Osteoblast (primary cell): ENCODE results near the gene GNGT2. TPM values are rescaled to one million over a fixed set of nuclear protein-coding genes. Genes with fewer than 3 reads are reported as not detected.

Source experiments
- DNase-seq: peaks from one replicate; pipeline ENCODE4 v3.0.0; 2011; ENCODE audit warnings: low spot score, mixed read lengths; ENCODE audit not compliant: insufficient read length; ENCODE audit errors: missing footprints
- H2AFZ ChIP-seq: 2 replicates; pipeline ENCODE4 v1.6.0; 2011; ENCODE audit warnings: mild to moderate bottlenecking, low read length
- H3K27ac ChIP-seq: 2 replicates; pipeline ENCODE4 v1.5.1; 2011; ENCODE audit warnings: mild to moderate bottlenecking, low read depth, low read length, moderate library complexity
- H3K27me3 ChIP-seq: 2 replicates; pipeline ENCODE4 v1.6.0; 2012; ENCODE audit warnings: mild to moderate bottlenecking, control low read depth, inconsistent platforms, low read length, moderate library complexity; ENCODE audit not compliant: insufficient read depth
- H3K36me3 ChIP-seq: 2 replicates; pipeline ENCODE4 v1.5.1; 2011; ENCODE audit warnings: mild to moderate bottlenecking, low read length, control low read depth, moderate library complexity; ENCODE audit not compliant: insufficient read depth
- H3K4me1 ChIP-seq: 2 replicates; pipeline ENCODE4 v1.5.1; 2011; ENCODE audit warnings: mild to moderate bottlenecking, low read length, control low read depth, moderate library complexity; ENCODE audit not compliant: insufficient read depth
- H3K4me2 ChIP-seq: 2 replicates; pipeline ENCODE4 v1.6.0; 2011; ENCODE audit warnings: mild to moderate bottlenecking, low read length; ENCODE audit not compliant: insufficient read depth
- H3K4me3 ChIP-seq: fragments of 200-600 bp; sonication (generic); 3 replicates; pipeline ENCODE4 v1.5.1; 2012; ENCODE audit warnings: mild to moderate bottlenecking, low read length, inconsistent platforms; ENCODE audit not compliant: insufficient read depth
- H3K79me2 ChIP-seq: 2 replicates; pipeline ENCODE4 v1.6.0; 2012; ENCODE audit warnings: mild to moderate bottlenecking, low read length, control low read depth, inconsistent platforms; ENCODE audit not compliant: insufficient read depth
- H3K9me3 ChIP-seq: 2 replicates; pipeline ENCODE4 v1.5.1; 2011; ENCODE audit warnings: low read depth, low read length, control low read depth
- H4K20me1 ChIP-seq: 2 replicates; pipeline ENCODE4 v1.6.0; 2012; ENCODE audit warnings: mild to moderate bottlenecking, low read length, control low read depth; ENCODE audit not compliant: insufficient read depth
- total RNA-seq: library from RNA; depleted of rRNA; stranded (reverse); fragments of >200 nt; gene quantifications from 2 replicates; pipeline ENCODE4 v1.2.3, GENCODE V29; 2012
- TF ChIP-seq, protein P1 (sequence below): IDR thresholded peaks from 2 replicates; pipeline ENCODE4 v1.5.1; 2011; ENCODE audit warnings: mild to moderate bottlenecking, low read depth, low read length, moderate library complexity; ENCODE audit errors: extremely low read depth

Gene GNGT2
- total RNA-seq = not detected in 2 replicates

DNA sequence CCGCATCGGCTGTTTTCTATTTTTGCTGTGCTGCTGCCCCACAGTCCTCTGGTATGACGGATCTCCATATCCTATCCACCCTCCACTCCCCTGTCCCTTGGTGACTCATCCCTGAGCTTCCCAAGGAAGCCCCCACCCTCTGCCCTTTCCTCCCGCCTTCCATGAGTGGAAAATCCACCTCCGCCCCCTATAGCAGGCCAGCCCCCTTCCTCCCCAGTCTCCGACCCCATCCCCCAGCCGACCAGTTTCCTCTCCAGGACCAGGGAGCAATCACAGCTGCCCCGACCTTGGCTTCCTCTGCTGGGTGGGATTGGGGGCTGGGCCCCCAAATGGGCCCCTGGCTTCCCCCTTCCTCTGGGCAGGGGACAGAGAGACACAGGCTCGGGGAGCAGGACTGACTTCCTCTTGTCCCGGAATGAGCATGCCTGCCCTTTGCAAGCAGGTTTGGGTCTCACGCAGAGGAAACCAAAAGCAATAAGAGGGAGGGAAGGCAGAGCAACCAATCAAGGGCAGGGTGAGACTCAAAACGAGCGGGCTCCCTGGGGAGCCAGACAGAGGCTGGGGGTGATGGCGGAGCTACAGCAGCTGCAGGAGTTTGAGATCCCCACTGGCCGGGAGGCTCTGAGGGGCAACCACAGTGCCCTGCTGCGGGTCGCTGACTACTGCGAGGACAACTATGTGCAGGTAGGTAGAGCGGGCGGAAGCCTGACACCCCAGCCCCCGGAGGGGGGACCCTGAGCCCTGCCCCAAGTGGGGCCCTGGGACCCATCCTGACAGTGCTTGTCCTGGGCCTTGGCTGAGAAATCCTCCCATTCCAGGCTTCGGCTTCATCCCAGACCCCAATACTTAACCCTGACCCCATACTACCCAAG lies at the start of gene GNGT2, which contains the start of gene ABI3:
TSS of gene GNGT2 (minus strand) at position 417 of the 872 bp plus-strand sequence. CDS start 3,152 bp downstream, outside the sequence.
TSS of gene ABI3 (plus strand) at position 550 of the 872 bp plus-strand sequence. CDS start at position 568, 18 bp downstream.
- Histone ChIP-seq H3K27ac (no peak within 1 kb of the TSS), H2AFZ (peak within 1 kb of the TSS; percentile 49), H3K4me2 (peak within 1 kb of the TSS; percentile 64), H3K4me3 (peak within 1 kb of the TSS; percentile 52), H3K27me3 (peaks cover 18% of the 10 kb centered on the region), H3K36me3 (no peaks in the 10 kb centered on the region), H3K9me3 (no peaks in the 10 kb centered on the region), H3K79me2 (no peaks in the 10 kb centered on the region), H4K20me1 (no peaks in the 10 kb centered on the region), H3K4me1 (peaks cover 7% of the 10 kb centered on the region)
- peak; percentile 91 for DNase-seq
- TF ChIP-seq, protein P1, sequence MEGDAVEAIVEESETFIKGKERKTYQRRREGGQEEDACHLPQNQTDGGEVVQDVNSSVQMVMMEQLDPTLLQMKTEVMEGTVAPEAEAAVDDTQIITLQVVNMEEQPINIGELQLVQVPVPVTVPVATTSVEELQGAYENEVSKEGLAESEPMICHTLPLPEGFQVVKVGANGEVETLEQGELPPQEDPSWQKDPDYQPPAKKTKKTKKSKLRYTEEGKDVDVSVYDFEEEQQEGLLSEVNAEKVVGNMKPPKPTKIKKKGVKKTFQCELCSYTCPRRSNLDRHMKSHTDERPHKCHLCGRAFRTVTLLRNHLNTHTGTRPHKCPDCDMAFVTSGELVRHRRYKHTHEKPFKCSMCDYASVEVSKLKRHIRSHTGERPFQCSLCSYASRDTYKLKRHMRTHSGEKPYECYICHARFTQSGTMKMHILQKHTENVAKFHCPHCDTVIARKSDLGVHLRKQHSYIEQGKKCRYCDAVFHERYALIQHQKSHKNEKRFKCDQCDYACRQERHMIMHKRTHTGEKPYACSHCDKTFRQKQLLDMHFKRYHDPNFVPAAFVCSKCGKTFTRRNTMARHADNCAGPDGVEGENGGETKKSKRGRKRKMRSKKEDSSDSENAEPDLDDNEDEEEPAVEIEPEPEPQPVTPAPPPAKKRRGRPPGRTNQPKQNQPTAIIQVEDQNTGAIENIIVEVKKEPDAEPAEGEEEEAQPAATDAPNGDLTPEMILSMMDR = no peak

DNA sequence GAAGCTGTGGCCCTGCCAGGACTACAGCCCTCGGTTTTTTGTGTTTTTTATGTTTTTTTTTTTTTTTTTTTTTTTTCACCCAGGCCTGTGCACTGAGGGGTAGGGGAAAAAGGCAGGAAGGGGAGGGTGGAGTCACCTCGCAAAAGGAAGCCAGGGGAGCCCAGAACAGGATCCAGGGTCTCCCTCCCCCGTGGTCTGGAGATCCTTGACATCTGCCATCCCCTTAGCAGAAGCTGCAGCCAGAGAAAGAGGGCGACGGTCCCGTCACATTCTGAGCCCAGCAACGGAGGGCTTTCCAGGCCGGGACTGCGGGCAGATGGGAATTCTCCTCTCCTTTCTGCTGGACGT lies 49.3 kb upstream of the GNGT2 start:
- peak overlapping the region; percentile 77 for H3K27ac ChIP-seq
- H3K4me1 ChIP-seq = peaks cover 12% of the 10 kb centered on the region
- H4K20me1 ChIP-seq = no peaks in the 10 kb centered on the region
- H3K27me3 ChIP-seq = no peaks in the 10 kb centered on the region
- no peaks in the 10 kb centered on the region for H3K36me3 ChIP-seq
- DNase-seq = peak; percentile 62
- peak overlapping the region; percentile 83 for H3K4me2 ChIP-seq
- H3K4me3 ChIP-seq = peak overlapping the region; percentile 76
- peak overlapping the region; percentile 86 for H2AFZ ChIP-seq
- H3K9me3 ChIP-seq = no peaks in the 10 kb centered on the region
- no peaks in the 10 kb centered on the region for H3K79me2 ChIP-seq
- TF ChIP-seq, protein P1 = no peak

DNA sequence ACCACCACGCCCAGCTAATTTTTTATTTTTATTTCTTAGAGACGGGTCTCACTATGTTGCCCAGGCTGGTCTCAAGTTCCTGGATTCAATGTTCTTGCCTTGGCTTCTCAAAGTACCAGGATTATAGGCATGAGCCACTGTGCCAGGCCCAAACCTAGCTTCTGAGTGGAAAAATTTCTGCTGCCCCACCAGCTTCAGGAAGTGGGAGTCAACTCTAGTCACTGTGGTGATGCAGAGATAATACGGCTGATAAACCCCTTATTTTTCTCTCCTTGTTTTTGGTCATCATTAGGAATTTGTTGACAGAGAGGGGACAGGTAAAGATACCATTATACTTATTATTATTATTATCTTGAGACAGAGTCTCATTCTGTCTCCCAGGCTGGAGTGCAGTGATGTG lies 48.0 kb upstream of the GNGT2 start:
- no peak overlapping the region for H2AFZ ChIP-seq
- no peak overlapping the region for H3K4me3 ChIP-seq
- H3K9me3 ChIP-seq = no peaks in the 10 kb centered on the region
- no peaks in the 10 kb centered on the region for H3K27me3 ChIP-seq
- no peaks in the 10 kb centered on the region for H3K36me3 ChIP-seq
- DNase-seq = no peak
- H3K27ac ChIP-seq = no peak overlapping the region
- H3K4me2 ChIP-seq = no peak overlapping the region
- H3K79me2 ChIP-seq = no peaks in the 10 kb centered on the region
- peaks cover 12% of the 10 kb centered on the region for H3K4me1 ChIP-seq
- H4K20me1 ChIP-seq = no peaks in the 10 kb centered on the region
- TF ChIP-seq, protein P1 = no peak

DNA sequence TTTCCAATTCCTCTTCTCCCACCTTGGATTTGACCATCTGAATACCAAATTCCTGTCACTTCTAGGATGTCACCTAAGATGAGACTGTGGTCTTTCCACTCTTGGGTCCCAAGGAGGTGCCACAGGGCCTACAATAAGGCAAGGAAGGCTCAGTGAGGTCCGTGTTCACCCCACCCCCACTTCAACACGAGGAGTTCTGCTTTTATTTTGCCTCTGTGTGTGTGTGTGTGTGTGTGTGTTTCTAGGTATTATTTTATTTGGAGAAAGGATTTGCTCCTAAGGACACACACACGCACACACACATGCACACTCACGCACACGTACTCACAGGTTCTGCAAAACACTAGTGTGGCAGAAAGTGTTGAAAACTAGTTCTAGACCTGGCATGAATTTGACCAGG lies 44.8 kb upstream of the GNGT2 start:
- Histone ChIP-seq H3K27ac (no peak overlapping the region), H4K20me1 (no peaks in the 10 kb centered on the region), H3K79me2 (no peaks in the 10 kb centered on the region), H3K4me2 (no peak overlapping the region), H3K27me3 (no peaks in the 10 kb centered on the region), H3K9me3 (no peaks in the 10 kb centered on the region), H3K4me3 (no peak overlapping the region), H2AFZ (no peak overlapping the region), H3K36me3 (no peaks in the 10 kb centered on the region), H3K4me1 (peaks cover 4% of the 10 kb centered on the region)
- TF ChIP-seq, protein P1 = no peak
- DNase-seq = no peak
